Activated CD4-positive, alpha-beta T cell treated with anti-CD3 and anti-CD28 coated beads for 36 hours (primary cell): ENCODE data around the gene ADGRB2. TPM values are rescaled to one million over a fixed set of nuclear protein-coding genes. Genes with fewer than 3 reads are reported as not detected.
A peak's percentile ranks its signal among the peaks of the same experiment; 100 is the strongest.

Experiments used
- ATAC-seq: fragments of 200-7000 bp; cut with Tn5 transposase; one replicate; pipeline ENCODE4 v1.10.0; 2021; ENCODE audit warnings: mild to moderate bottlenecking, moderate library complexity
- CTCF ChIA-PET: fragments of 350-600 bp; sonication (Branson Sonifier 250); formaldehyde crosslinking; loops from one replicate; lab custom pipeline; 2021; ENCODE audit warnings: antibody characterized with exemption; lab: Charles Lee
- POLR2A ChIA-PET: fragments of 350-600 bp; sonication (Branson Sonifier 250); formaldehyde crosslinking; loops from one replicate; lab custom pipeline; 2021; ENCODE audit warnings: antibody characterized with exemption, inconsistent platforms; lab: Charles Lee
- DNase-seq: peaks from one replicate; pipeline ENCODE4 v3.0.0-alpha.2; 2020
- H3K27ac Mint-ChIP-seq: one replicate; pipeline ENCODE4 v1.8.0; 2021; ENCODE audit warnings: mixed read lengths
- H3K27me3 Mint-ChIP-seq: one replicate; pipeline ENCODE4 v1.8.0; 2021; ENCODE audit warnings: mixed read lengths
- H3K36me3 Mint-ChIP-seq: one replicate; pipeline ENCODE4 v1.8.0; 2021; ENCODE audit warnings: low read depth, mixed read lengths
- H3K4me1 Mint-ChIP-seq: one replicate; pipeline ENCODE4 v1.8.0; 2021; ENCODE audit warnings: mixed read lengths
- H3K4me3 Mint-ChIP-seq: one replicate; pipeline ENCODE4 v1.8.0; 2021; ENCODE audit warnings: mild to moderate bottlenecking, moderate library complexity, mixed read lengths
- H3K9me3 Mint-ChIP-seq: one replicate; pipeline ENCODE4 v1.8.0; 2021; ENCODE audit warnings: low read depth, mixed read lengths
- intact Hi-C, 2 experiments: fragments of 100-400 bp; cut with DNase I in 1 of 2; cut with micrococcal nuclease in 1 of 2; formaldehyde crosslinking; loops; one replicate each; pipeline versions ENCODE4 v1.14.2 to v1.15.1; 2022 to 2024; cut with DNase I, micrococcal nuclease
- total RNA-seq, 2 experiments: library from RNA; stranded (reverse); gene quantifications; one replicate each; pipeline ENCODE4 v1.2.3, GENCODE V29; 2021

ADGRB2 gene
- total RNA-seq, 2 experiments from 2014 or later: 1.2 TPM

GRCh38 chr1:31694069-31694963, 69.8 kb downstream of the ADGRB2 start:
- POLR2A ChIA-PET: no interaction called here
- no peak overlapping the region for H3K4me3 Mint-ChIP-seq
- H3K27ac Mint-ChIP-seq: no peak overlapping the region
- H3K4me1 Mint-ChIP-seq: peaks cover 5% of the 10 kb centered on the region
- intact Hi-C loops: no loop called here
- DNase-seq (no peak), ATAC-seq (no peak)
- CTCF ChIA-PET: interaction anchor here (0.6 to 0.8 kb wide), 4 partner anchors 10 to 103 kb away, joined by 3 to 4 read pairs (median 3); no protein-coding TSS in a partner anchor
- no peaks in the 10 kb centered on the region for H3K9me3 Mint-ChIP-seq
- H3K27me3 Mint-ChIP-seq: no peaks in the 10 kb centered on the region
- H3K36me3 Mint-ChIP-seq: no peaks in the 10 kb centered on the region

DNA sequence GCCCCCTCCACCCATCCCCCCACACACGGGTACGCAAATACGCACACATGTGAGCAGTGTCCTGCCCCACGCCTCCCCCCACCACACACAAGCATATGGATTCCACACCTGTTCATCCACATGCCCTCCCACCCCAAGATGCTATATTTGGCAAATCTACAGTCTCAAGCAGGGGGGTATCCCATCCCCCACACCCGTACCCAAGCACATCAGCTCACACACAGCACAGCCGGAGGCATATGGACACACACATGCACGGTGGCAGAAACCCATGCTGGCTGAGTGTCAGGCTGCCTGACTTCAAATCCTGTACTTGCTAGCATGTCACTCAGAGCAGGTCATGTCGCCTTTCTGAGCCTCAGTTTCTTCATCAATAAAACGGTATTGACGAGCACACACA, 70.9 kb downstream of the ADGRB2 start:
- Mint-ChIP-seq H3K36me3 (no peaks in the 10 kb centered on the region), H3K27ac (no peak overlapping the region), H3K9me3 (no peaks in the 10 kb centered on the region), H3K4me1 (no peaks in the 10 kb centered on the region), H3K27me3 (no peaks in the 10 kb centered on the region), H3K4me3 (no peak overlapping the region)
- DNase-seq (no peak), ATAC-seq (no peak)
- ChIA-PET CTCF (interaction anchor here (0.7 kb wide), 1 partner anchor 847 kb away, joined by 5 read pairs; no protein-coding TSS in a partner anchor), POLR2A (no interaction called here)
- intact Hi-C loops: no loop called here

GRCh38 chr1:31691951-31692350, 72.2 kb downstream of the ADGRB2 start:
- ChIA-PET POLR2A (no interaction called here), CTCF (no interaction called here)
- no peak for ATAC-seq
- H3K27ac Mint-ChIP-seq: no peak overlapping the region
- H3K9me3 Mint-ChIP-seq: no peaks in the 10 kb centered on the region
- no peaks in the 10 kb centered on the region for H3K27me3 Mint-ChIP-seq
- no peaks in the 10 kb centered on the region for H3K36me3 Mint-ChIP-seq
- intact Hi-C loops: no loop called here
- no peak for DNase-seq
- H3K4me1 Mint-ChIP-seq: no peaks in the 10 kb centered on the region
- no peak overlapping the region for H3K4me3 Mint-ChIP-seq

DNA sequence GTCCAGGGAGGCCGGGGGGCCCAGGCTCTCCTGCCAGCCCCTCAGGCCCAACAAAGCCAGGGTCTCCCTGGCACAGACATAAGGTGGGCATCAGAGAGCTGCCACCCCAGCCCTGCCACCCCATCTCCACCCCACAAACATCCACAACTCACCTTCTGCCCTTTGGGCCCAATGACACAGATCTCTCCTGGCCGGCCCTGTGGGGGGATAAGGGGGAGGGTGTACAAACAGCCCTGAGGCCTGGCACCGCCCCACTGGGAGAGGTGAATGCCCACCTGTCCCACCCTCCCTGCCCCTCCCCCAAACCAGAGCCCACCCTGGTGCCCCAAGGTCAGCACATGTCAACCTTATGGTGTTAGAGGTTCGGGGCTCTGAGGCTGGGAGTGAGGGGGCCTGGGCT, 72.7 kb downstream of the ADGRB2 start:
- intact Hi-C loops: no loop called here
- Mint-ChIP-seq H3K9me3 (no peaks in the 10 kb centered on the region), H3K27me3 (peaks cover 2% of the 10 kb centered on the region), H3K36me3 (no peaks in the 10 kb centered on the region), H3K27ac (no peak overlapping the region), H3K4me1 (no peaks in the 10 kb centered on the region), H3K4me3 (no peak overlapping the region)
- ChIA-PET POLR2A (no interaction called here), CTCF (no interaction called here)
- ATAC-seq (no peak), DNase-seq (no peak)

- Mint-ChIP-seq H3K36me3 (no peaks in the 10 kb centered on the region), H3K9me3 (no peaks in the 10 kb centered on the region), H3K27me3 (peaks cover 2% of the 10 kb centered on the region), H3K4me1 (no peaks in the 10 kb centered on the region), H3K4me3 (no peak overlapping the region), H3K27ac (no peak overlapping the region)
- ATAC-seq (no peak), DNase-seq (no peak)
- ChIA-PET CTCF (interaction anchor here (0.6 kb wide), 1 partner anchor 60 kb away, joined by 3 read pairs; no protein-coding TSS in a partner anchor), POLR2A (no interaction called here)
- intact Hi-C loops: no loop called here
Observed at GRCh38 chr1:31690921-31691320, 73.2 kb downstream of the ADGRB2 start.

- no peaks in the 10 kb centered on the region for H3K4me1 Mint-ChIP-seq
- intact Hi-C loops: no loop called here
- H3K27me3 Mint-ChIP-seq: peaks cover 3% of the 10 kb centered on the region
- H3K36me3 Mint-ChIP-seq: no peaks in the 10 kb centered on the region
- no peak for DNase-seq
- no peak overlapping the region for H3K27ac Mint-ChIP-seq
- H3K9me3 Mint-ChIP-seq: no peaks in the 10 kb centered on the region
- H3K4me3 Mint-ChIP-seq: no peak overlapping the region
- ChIA-PET CTCF (no interaction called here), POLR2A (no interaction called here)
- no peak for ATAC-seq
Observed at GRCh38 chr1:31689854-31690253, 74.3 kb downstream of the ADGRB2 start.

DNA sequence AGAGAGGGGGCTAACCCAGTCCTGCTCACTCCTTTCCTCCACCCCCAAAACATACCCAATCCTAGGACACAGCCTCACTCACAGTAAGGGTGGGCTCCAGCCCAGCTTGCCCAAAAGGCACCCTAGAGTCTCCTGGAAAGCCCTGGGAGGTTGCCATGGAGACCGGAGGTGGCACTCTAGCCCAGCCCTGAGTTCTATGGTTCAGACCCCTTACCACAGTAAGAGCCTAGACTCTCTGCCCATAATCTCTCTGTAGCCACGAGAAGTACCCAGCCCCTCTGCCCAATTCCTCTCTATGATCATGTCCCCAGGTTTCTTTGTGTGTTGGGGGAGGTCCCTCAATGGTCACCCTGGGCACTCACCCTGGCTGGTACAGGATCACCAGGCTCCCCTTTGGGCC, 74.8 kb downstream of the ADGRB2 start:
- Mint-ChIP-seq H3K36me3 (no peaks in the 10 kb centered on the region), H3K27me3 (peaks cover 6% of the 10 kb centered on the region), H3K9me3 (no peaks in the 10 kb centered on the region), H3K4me1 (no peaks in the 10 kb centered on the region), H3K4me3 (no peak overlapping the region), H3K27ac (no peak overlapping the region)
- ChIA-PET POLR2A (no interaction called here), CTCF (no interaction called here)
- intact Hi-C loops: no loop called here
- no peak for ATAC-seq
- no peak for DNase-seq

- POLR2A ChIA-PET: no interaction called here
- Mint-ChIP-seq H3K4me3 (no peak overlapping the region), H3K27ac (no peak overlapping the region), H3K27me3 (peaks cover 6% of the 10 kb centered on the region), H3K36me3 (no peaks in the 10 kb centered on the region), H3K4me1 (no peaks in the 10 kb centered on the region), H3K9me3 (no peaks in the 10 kb centered on the region)
- CTCF ChIA-PET: interaction anchor here (0.7 kb wide), 1 partner anchor 74 kb away, joined by 3 read pairs; no protein-coding TSS in a partner anchor
- no peak for ATAC-seq
- intact Hi-C loops: no loop called here
- no peak for DNase-seq
Observed at GRCh38 chr1:31688233-31688918, 75.8 kb downstream of the ADGRB2 start.

DNA sequence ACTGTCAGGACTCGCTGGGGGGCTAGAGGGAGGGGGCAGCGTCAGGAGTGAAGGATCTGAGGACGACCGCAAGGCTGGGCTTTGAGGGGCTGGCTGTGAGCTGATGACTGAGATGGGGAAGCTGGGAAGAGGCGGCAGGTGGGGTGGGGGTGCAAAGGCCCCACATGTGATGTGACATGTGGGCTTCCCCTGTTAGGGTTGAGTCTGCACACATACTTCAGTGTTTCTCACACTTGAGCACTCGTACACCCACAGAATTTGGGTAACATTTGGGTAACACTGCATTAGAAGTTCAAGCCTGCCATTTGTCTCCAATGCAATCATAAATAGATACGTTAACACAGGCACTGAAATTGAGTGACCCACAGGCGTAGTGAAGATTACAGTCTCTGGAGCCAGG, 76.5 kb downstream of the ADGRB2 start:
- Mint-ChIP-seq H3K9me3 (no peaks in the 10 kb centered on the region), H3K4me1 (no peaks in the 10 kb centered on the region), H3K27me3 (peaks cover 6% of the 10 kb centered on the region), H3K36me3 (no peaks in the 10 kb centered on the region), H3K27ac (no peak overlapping the region), H3K4me3 (no peak overlapping the region)
- DNase-seq: no peak
- no peak for ATAC-seq
- intact Hi-C loops: no loop called here
- ChIA-PET CTCF (interaction anchor here (0.7 kb wide), 1 partner anchor 205 kb away, joined by 3 read pairs; no protein-coding TSS in a partner anchor), POLR2A (no interaction called here)

DNA sequence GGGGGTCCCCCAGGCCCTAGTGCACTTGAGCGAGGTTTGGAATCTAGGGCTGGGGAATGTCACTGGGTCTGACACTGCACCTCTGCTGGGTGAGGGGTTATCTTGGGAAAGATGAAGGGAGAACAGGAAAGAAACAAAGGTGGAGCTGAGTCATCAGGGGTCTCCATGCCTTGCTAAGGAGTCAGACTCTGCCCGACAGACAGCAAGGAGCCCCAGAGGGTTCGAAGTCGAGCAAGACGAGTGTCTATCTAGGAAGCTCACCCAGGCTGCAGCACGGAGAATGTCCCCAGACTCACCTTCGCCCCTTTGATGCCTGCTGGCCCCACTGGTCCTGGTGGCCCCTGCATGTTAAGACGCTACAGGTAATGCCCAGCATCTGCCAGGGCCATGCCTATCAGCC, 78.3 kb downstream of the ADGRB2 start:
- H3K36me3 Mint-ChIP-seq: no peaks in the 10 kb centered on the region
- peaks cover 6% of the 10 kb centered on the region for H3K27me3 Mint-ChIP-seq
- no peaks in the 10 kb centered on the region for H3K9me3 Mint-ChIP-seq
- CTCF ChIA-PET: no interaction called here
- POLR2A ChIA-PET: no interaction called here
- intact Hi-C loops: no loop called here
- no peak for DNase-seq
- no peak overlapping the region for H3K4me3 Mint-ChIP-seq
- no peak for ATAC-seq
- no peak overlapping the region for H3K27ac Mint-ChIP-seq
- no peaks in the 10 kb centered on the region for H3K4me1 Mint-ChIP-seq

- peak; percentile 35 for DNase-seq
- peaks cover 6% of the 10 kb centered on the region for H3K27me3 Mint-ChIP-seq
- no peaks in the 10 kb centered on the region for H3K36me3 Mint-ChIP-seq
- CTCF ChIA-PET: no interaction called here
- no peaks in the 10 kb centered on the region for H3K4me1 Mint-ChIP-seq
- no peak overlapping the region for H3K4me3 Mint-ChIP-seq
- intact Hi-C loops: no loop called here
- H3K9me3 Mint-ChIP-seq: no peaks in the 10 kb centered on the region
- POLR2A ChIA-PET: no interaction called here
- peak; percentile 47 for ATAC-seq
- no peak overlapping the region for H3K27ac Mint-ChIP-seq
Observed at GRCh38 chr1:31683997-31684396, 80.1 kb downstream of the ADGRB2 start.

DNA sequence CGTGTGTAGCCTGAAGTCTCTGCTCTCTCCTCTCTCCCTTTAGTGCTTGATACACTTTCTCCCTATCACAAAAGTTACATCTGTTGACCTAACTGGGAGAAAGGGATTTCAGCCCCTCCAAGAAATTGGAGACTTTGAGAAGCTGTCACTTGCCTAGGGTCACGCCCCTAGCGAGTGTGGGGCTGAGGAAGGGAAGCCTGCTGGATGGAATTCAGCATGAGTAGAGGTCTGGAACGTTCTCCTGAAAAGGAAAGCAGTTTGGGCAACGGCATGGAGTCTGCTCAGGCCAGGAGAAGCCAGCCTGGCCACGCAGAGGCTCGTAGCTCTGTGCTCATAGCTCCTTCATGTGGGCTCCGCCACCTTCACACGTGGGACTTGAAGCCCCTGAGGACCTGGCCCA, 82.7 kb downstream of the ADGRB2 start:
- no peak for ATAC-seq

More for the DNA sequence above, 82.7 kb downstream of the ADGRB2 start:
- Mint-ChIP-seq H3K4me3 (no peak overlapping the region), H3K4me1 (no peaks in the 10 kb centered on the region), H3K36me3 (no peaks in the 10 kb centered on the region), H3K27me3 (peaks cover 7% of the 10 kb centered on the region), H3K27ac (no peak overlapping the region), H3K9me3 (no peaks in the 10 kb centered on the region)
- ChIA-PET POLR2A (no interaction called here), CTCF (interaction anchor here (0.5 kb wide), 1 partner anchor 53 kb away, joined by 3 read pairs; no protein-coding TSS in a partner anchor)
- intact Hi-C loops: no loop called here
- no peak for DNase-seq
